ENCODE results near the gene UTP11. TPM values are rescaled to one million over a fixed set of nuclear protein-coding genes. Genes with fewer than 3 reads are reported as not detected.
A peak's percentile ranks its signal among the peaks of the same experiment; 100 is the strongest.

Gene UTP11
- total RNA-seq, 1 experiment from 2014 or later: 134 TPM

DNA sequence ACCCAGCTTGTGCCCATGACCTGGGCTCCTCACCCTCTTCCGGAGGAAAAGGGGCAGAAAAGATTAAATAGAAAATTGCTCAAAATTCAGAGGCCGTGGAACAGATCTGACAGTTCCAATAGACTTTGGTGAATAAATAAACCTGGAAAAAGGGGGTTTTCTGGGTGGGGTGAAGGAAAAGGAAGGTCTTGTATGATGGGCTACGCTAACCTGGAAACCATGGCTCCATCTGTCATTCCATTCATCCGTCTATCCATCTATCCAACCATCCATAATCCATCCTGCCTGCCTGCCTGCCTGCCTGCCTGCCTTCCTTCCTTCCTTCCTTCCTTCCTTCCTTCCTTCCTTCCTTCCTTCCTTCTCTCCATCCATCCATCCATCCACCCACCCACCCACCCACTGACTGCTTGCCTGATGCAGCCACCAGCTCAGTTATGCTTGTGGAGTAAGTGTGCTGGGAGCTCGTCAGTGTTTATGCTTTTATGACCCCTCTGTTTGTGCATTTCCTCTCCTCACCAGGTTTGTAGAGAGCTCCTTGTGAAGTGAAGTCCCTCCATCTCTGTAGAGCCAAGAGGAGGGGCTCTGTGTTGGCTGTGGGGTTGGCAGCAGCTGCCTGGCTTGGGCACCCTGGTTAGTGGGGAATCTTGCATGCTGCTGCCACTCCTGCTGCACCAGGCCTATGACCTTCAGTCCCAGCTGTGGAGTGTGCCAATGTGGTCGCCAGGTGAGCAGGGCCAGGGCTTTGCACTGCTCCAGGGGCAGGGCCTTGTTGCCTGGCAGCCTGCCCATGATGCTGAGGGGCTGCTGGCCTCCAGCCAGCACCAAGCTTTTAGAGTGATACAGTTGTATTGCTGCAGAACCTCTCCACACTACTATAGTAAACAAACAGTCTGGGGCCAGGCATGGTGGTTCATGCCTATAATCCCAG is 50.1 kb downstream of the UTP11 start:
- DNase-seq (ENCODE audit: low spot score): no peak
- in situ Hi-C loops (cut with HindIII; ENCODE audit: low sequenced_read_pairs): no loop called here

DNA sequence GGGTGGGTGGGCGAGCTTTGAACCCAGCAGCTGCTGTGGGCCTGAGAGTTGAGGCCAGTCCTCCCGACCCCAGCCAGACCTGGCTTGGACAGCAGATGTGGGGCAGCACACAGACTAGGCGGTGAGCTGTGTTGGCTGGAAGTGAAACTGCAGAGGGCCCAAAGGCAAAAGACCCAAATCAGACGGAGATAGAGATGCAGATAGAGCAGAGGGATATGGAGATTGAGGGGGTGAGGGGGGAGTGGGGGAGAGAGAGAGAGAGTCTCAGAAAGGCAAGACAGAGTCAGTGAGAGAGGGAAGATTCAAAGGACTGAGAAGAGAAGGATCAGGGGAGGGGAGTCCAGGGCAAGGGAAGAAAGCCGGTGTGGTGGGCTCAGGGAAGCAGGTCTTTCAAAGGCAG is 51.1 kb downstream of the UTP11 start:
- in situ Hi-C loops (cut with HindIII; ENCODE audit: low sequenced_read_pairs): no loop called here
- no peak for DNase-seq (ENCODE audit: low spot score)

DNA sequence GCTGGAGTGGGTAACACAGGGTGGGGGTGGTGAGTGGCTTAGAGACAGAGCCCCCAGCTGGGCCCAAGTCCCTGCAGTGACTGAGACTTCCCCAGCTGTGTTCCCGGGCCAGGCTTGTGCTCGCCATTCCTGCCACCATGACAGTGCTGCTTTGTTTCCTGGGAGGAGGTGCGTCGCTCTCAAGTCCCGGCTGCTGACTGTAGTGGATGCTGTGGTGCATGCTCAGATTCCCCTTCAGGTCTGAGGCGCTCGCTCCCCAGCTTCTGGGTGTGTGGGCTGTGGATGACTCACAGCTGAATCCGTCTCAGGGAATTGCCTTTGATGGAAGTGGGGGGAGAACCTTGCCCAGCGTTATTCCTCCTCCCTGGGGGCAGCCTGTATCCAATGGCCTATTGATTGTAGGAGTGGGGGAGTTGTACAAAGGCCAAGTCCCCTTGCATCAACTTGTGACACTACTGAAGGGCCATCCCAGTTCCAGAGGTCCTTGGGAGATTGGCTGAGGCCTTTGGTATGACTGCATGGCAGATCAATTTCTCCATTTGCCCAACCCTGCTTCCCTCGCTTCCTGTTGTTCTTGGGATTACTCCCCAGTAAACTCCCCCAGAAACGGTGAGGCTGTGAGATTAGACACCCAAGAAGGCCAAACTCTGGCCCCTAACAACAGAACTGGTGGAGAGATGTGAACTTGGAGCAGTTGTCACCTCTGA is 51.8 kb downstream of the UTP11 start:
- in situ Hi-C loops (cut with HindIII; ENCODE audit: low sequenced_read_pairs): no loop called here
- no peak for DNase-seq (ENCODE audit: low spot score)

- in situ Hi-C loops (cut with HindIII; ENCODE audit: low sequenced_read_pairs): no loop called here
Observed at GRCh38 chr1:38068220-38068979, 55.9 kb downstream of the UTP11 start.

DNA sequence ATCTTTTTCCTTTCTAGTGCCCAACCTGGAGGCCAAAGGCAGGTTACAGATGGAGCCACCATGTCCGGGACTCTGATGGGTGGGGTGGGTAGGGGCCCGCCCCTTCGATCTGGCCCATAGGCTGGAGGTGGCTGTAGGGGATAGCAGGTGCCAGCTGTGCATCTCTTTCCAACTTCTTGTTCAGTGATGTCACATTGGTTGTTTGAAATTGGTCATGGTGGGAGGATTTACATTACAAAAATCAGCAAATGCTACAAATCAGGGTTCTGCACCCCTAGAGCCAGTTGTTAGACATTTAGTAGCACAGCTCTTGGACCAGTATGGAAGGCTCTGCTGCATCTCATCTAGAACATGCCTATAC is 56.4 kb downstream of the UTP11 start:
- in situ Hi-C loops (cut with HindIII; ENCODE audit: low sequenced_read_pairs): no loop called here
- no peak for DNase-seq (ENCODE audit: low spot score)

More at GRCh38 chr1:38068220-38068979, 55.9 kb downstream of the UTP11 start:
- DNase-seq (ENCODE audit: low spot score): no peak

DNA sequence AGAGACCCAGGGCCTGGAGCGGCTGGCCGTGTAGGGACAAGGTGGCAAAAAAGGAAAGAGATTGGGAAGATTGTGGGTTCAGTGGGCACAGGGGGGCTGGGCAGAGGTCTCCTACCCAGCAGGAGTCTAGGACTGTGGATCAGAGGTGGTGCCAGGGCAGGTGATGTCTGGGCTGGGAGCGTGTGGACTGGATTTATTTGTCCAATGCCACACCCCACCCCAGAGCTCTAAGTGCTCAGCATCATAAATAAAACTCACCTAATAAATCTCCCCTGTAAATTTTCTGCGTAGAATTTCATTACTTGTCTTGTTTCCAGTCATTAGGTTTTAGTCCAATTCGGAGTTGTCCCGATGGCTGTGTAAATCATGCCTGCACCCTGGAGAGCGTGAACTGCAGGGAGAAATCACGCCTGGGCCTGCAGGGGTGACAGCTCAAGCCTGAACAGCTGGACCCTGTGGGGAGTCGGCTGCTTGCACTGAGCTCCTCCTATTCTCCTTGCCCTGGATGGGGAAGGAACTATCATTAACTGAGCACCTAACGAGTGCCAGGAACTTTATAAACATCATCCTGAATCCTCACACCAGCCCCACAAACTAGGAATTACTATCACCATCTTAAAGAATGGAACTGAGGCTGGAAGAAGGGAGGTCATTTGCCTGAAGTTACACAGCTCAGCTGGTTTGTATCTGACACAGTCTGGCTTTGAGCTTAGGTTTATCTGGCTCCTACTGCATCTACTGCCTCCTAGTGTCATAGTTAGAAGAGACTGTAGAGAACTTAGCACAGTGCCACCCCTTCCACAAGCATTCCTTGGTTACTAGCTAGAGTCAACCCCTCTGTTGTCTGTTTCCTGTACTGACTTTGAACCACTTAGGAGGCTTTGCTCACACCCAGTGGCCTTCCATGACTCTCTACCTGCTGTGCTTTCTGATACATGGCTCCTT is 59.0 kb downstream of the UTP11 start:
- in situ Hi-C loops (cut with HindIII; ENCODE audit: low sequenced_read_pairs): no loop called here
- peak; percentile 9 for DNase-seq (ENCODE audit: low spot score)

GRCh38 chr1:38072858-38073257 is 60.3 kb downstream of the UTP11 start:
- no peak for DNase-seq (ENCODE audit: low spot score)
- in situ Hi-C loops (cut with HindIII; ENCODE audit: low sequenced_read_pairs): no loop called here

DNA sequence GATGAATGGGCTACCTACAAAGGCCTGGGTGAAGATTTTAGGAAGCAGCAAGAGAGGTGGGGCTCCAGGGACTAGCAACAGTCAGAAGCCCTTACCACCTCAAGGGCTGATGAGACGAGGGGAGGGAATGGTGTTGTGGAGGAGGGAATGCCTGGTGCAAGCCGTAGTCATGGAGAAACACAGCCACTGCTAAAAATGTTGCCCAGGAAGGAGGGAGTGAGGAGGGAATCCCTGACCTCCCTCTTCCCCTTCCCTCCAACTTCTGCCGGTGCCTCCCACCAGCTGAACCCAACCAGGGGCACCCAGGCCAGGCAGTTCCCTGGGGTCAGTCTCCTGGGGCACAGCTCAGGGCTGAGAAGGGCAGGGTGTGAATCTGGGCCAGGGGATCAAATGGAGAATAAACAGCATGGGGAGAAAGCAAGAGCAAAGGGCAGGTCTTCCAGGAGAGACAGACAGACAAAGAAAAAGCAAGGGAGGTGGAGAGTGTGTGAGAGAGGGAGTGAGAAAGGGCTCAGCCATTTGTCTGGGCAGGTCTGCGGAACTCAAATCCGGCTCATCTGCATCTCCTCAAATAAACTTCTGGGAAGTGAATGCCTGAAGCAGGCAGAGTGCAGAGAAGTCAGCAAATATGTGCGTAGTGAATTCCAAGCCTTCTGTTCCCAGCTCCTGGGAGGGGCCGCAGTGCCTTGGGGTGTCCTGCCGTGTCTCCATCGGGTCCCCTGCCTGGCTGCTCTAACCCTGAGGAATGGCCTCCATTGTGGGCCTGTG is 61.2 kb downstream of the UTP11 start:
- DNase-seq (ENCODE audit: low spot score): no peak
- in situ Hi-C loops (cut with HindIII; ENCODE audit: low sequenced_read_pairs): no loop called here

GRCh38 chr1:38074302-38074677 is 61.8 kb downstream of the UTP11 start:
- no peak for DNase-seq (ENCODE audit: low spot score)
- in situ Hi-C loops (cut with HindIII; ENCODE audit: low sequenced_read_pairs): no loop called here

Other genes starting within 250 kb of the UTP11 start
- 0.17 and 0.49 TPM in 2 replicates for gene EPHA10, start 247.6 kb upstream of the UTP11 start, total RNA-seq (2014; rRNA removed; shearing (Covaris generic))
- gene MANEAL, start 218.9 kb upstream of the UTP11 start, total RNA-seq (2014; rRNA removed; shearing (Covaris generic)): 22.0 and 31.3 TPM in 2 replicates
- 99.0 and 128 TPM in 2 replicates for gene C1orf122, start 204.9 kb upstream of the UTP11 start, total RNA-seq (2014; rRNA removed; shearing (Covaris generic))
- 35.1 and 36.4 TPM in 2 replicates for gene YRDC, start 204.5 kb upstream of the UTP11 start, total RNA-seq (2014; rRNA removed; shearing (Covaris generic))
- 1.8 and 3.7 TPM in 2 replicates for gene MTF1, start 153.1 kb upstream of the UTP11 start, total RNA-seq (2014; rRNA removed; shearing (Covaris generic))
- gene INPP5B, start 65.7 kb upstream of the UTP11 start, total RNA-seq (2014; rRNA removed; shearing (Covaris generic)): 17.5 and 17.7 TPM in 2 replicates
- gene SF3A3, start 22.7 kb upstream of the UTP11 start, total RNA-seq (2014; rRNA removed; shearing (Covaris generic)): 115 and 149 TPM in 2 replicates
- gene FHL3, start 7.2 kb upstream of the UTP11 start, total RNA-seq (2014; rRNA removed; shearing (Covaris generic)): 7.9 and 10.0 TPM in 2 replicates
- gene POU3F1, start 34.1 kb downstream of the UTP11 start, total RNA-seq (2014; rRNA removed; shearing (Covaris generic)): not detected in 2 replicates

Measured in G401 (cell line).